GM08714 (cell line): ENCODE results near the gene TMCO6.
"Not testable (repeated sequence)": the region's sequence is repeated elsewhere in the genome, so short reads cannot be mapped to it uniquely, and the experiment has no call there.

ENCODE experiments used
- H3K4me3 ChIP-seq: fragments of 200-500 bp; sonication (Bioruptor generic); 2 replicates; pipeline ENCODE4 v1.5.1; 2014; ENCODE audit warnings: mild to moderate bottlenecking, low read length, inconsistent platforms
- ZNF274 ChIP-seq: IDR thresholded peaks from 2 replicates; pipeline ENCODE4 v1.6.1; 2012; ENCODE audit warnings: mild to moderate bottlenecking, low read depth, low read length

The TMCO6 gene

DNA sequence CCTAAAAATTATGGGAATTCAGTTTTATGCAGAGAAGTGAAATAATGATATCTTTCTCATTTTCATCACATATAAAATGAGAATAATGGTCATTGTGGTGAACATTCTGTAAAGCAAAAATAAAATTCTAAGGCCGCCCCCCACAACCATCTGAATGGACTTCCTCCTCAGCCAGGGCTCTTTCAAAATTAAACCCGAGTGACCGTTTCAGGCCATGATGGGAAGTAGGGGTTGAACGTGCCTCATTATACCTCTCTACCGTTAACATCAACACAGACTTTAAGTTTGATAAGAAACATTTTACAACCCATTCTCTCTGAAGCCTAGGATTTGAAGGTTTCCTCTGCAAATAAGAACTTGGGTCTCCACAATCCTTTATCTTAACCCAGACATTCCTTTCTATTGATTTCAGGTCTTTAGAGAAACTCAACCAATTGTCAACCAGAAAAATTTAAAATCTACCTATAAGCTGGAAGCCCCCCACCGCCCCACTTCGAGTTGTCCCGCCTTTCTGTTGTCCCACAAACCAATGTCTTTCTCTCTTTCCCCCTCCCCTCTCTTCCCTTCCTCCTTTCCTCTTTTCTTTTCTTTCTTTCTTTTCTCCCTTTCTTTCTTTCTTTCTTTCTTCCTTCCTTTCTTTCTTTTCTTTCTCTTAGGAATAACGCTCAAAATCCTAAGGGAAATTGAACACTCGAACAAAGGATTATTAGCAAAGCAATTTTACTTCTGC lies 1.7 kb upstream of the TMCO6 start:
- H3K4me3 ChIP-seq: no peak overlapping the region
- no peak for TF ChIP-seq ZNF274

DNA sequence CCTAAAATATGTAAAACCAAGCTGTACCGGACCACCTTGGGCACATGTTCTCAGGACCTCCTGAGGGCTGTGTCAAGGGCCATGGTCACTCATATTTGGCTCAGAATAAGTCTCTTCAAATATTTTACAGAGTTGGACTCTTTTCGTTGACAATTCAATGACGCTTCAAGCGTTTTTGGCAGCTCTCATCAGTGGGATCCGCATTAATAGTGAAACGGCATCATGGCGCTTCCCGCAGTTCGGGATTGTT lies 428 bp upstream of the TMCO6 start:
- peak overlapping the region; percentile 53; the same call in 1 of the 2 replicates for H3K4me3 ChIP-seq

DNA sequence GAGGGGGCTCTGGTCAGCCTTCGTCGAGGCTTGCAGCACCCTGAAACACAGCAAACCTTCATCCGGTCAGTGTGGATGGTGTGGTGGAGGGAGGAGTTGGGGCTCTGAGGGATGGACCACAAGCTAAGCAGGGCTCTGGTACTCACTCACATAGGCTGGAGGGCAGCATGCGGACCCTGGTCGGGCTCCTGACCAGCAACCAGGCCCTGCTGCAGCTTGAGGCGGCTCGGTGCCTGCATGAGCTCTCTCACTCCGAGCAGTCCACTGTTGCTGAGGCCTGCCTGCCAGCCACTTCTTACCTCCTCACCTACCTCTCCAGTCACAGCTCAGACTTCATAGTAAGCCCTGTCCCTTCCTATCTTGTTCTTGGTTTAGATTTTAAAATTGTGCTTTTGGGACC lies 2.5 kb downstream of the TMCO6 start:
- H3K4me3 ChIP-seq: no peak overlapping the region
- no peak for TF ChIP-seq ZNF274

DNA sequence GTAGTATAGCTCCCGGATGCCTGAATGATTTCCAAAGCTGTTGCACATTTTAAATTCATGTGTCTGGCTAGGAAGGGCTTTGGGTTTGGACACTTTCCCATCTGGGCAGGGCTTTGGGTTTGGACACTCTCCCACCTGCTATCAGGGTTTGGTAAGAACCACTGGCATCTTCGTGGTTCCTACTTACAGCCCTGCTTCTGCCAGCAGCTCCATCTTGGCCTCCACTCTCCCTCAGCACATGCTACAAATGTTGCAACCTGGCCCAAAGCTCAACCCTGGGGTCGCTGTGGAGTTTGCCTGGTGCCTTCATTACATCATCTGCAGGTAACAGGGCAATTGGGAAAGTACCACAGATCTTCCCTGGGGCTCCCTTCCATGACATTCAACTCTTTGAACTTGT lies 3.5 kb downstream of the TMCO6 start:
- no peak overlapping the region for H3K4me3 ChIP-seq
- no peak for TF ChIP-seq ZNF274

DNA sequence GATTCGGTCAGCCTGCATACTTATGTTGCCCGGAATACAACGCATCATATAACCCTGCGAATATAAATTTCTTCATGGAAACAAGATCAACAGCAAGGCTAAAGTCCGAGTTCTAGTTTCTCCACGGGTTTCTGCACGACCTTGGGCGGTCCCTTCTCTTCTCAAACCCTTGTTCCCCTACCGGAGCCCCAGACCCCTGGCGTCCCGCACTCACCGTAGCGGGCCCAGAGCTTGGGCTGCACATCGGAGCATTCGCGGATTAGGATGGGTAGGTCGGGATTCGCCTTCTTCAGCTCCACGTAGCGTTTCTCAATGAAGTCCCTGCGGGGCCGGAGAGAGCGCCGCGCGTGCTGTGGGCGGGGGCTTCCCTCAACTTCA lies 7.8 kb downstream of the TMCO6 start:
- TF ChIP-seq ZNF274: no peak
- H3K4me3 ChIP-seq: peak overlapping the region; percentile 87

DNA sequence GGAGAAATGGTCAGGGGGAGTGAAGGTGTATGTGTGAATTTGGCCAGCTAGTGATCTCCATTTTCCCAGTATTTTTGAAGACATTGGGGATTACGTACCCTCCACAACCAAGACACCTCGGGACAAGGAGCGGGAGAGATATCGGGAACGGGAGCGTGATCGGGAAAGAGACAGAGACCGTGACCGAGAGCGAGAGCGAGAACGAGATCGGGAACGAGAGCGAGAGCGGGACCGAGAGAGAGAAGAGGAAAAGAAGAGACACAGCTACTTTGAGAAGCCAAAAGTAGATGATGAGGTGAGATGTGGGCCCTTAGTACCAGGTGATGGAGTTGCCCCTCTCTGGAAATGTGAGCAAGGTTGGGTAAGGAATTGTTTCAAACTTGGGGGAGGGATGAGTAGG lies 19.6 kb downstream of the TMCO6 start:
- no peak overlapping the region for H3K4me3 ChIP-seq
- TF ChIP-seq ZNF274: no peak

DNA sequence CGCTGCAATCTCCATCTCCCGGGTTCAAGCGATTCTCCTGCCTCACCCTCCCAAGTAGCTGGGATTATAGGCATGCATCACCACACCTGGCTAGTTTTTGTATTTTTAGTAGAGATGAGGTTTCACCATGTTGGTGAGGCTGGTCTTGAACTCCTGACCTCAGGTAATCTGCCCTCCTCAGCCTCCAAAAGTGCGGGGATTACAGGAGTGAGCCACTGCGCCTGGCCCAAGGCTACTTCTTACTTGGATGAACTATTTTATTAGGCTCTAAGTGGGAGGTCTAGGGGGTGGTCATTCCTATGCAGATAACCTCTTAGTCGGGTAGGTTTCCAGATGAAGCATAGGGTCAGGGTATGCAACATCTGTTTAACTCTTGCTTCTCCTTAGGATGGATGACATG lies 21.1 kb downstream of the TMCO6 start:
- H3K4me3 ChIP-seq: not testable (repeated sequence)

DNA sequence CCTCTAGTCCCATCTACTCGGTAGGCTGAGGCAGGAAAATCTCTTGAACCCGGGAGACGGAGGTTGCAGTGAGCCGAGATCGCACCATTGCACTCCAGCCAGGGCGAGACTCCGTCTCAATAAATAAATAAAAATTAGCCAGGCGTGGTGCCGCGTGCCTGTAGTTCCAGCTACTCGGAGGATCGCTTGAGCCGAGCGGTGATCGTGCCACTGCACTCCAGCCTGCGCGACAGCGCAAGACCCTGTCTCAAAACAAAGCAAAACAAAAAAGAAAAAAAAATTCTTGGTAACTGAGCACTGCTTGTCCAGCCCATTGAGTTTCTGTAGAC lies 24.7 kb downstream of the TMCO6 start:
- peak overlapping the region; percentile 93; the same call in 1 of the 2 replicates for H3K4me3 ChIP-seq
- TF ChIP-seq ZNF274: no peak

DNA sequence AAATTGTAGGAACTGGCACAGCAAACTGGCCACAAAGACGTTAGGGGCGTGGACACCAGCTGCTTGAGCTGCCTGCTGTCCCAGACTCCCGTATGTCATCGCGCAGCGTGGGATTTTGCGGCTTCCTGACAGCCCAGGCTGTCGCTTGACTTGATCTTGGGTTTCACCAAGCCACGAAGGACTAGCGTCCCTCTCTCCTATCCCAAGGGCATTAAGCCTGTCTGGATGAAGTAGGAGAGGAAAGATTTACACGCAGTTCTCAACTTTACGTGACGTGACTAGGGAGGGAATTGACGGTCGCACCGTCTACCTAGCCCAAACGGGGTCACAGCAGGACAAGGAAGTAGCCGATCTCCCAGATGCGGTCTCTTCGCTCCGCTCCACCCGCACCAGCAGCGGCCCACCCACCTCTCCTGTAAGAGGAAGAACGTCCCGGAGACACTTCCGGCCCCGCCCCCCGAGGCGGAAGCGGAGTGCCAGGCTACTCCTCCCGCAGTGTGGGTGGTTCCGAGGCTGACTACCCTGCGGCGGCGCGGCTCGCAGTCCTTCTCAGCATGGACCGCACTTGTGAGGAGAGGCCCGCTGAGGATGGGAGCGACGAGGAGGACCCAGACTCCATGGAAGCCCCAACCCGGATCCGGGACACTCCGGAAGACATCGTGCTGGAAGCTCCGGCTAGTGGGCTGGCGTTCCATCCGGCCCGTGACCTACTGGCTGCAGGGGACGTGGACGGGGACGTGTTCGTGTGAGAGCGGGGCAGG lies 25.3 kb downstream of the TMCO6 start, which contains the start of gene WDR55:
TSS of gene WDR55 (plus strand) at position 546 of the 761 bp plus-strand sequence. CDS start at position 555, 9 bp downstream.
- TF ChIP-seq ZNF274: no peak
- peak within 1 kb of the TSS; percentile 93 for H3K4me3 ChIP-seq

DNA sequence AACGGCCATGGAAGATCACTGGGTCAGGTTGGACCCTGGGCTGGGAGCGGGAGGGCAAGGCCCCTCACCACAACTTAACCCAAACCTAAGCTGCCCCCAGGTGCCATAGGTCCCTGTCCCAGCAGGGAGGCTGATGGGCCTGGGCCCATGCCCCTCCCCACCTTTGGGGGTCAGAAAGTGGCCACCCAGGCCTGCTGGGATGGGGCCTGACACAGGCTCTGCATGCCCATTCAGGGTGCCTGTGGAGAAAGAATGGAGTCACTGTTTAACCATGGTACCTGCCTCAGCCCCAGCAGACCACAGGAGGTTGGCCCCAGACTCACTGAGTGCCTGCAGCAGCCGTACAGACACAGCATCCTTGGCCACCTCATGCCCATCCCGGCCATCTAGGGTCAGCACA lies 31.8 kb downstream of the TMCO6 start:
- not testable (repeated sequence) for H3K4me3 ChIP-seq

DNA sequence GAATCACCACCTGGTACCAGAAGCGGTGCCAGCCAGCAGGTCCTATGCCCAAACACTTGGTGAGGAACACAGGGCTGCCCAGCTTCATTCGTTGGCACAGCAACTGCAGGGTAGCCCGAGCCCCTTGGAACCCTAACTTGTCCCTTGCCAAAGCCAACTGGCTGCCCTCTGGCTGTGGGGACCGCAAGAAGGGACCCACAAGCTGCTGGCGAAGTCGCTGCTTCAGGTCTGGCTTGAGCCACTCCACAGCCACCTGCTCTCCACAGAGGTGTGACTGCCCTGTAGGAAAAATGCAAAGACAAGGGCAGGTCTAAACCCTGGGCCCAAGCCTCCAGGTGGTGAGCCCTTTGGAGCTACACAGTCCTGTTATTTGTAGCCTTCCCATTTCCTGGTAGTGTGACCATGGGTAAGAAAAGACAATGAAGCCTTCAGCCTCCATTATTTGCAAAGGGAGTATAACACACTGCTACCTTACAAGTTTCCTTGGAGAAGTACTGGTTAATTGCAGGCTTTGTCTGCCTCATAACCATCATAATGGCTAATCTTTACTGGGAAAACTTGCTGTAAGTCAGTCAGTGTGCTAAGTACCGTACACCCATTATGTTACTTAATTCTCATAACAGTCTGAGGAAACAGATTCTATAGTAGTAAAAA lies 32.3 kb downstream of the TMCO6 start:
- TF ChIP-seq ZNF274: no peak

DNA sequence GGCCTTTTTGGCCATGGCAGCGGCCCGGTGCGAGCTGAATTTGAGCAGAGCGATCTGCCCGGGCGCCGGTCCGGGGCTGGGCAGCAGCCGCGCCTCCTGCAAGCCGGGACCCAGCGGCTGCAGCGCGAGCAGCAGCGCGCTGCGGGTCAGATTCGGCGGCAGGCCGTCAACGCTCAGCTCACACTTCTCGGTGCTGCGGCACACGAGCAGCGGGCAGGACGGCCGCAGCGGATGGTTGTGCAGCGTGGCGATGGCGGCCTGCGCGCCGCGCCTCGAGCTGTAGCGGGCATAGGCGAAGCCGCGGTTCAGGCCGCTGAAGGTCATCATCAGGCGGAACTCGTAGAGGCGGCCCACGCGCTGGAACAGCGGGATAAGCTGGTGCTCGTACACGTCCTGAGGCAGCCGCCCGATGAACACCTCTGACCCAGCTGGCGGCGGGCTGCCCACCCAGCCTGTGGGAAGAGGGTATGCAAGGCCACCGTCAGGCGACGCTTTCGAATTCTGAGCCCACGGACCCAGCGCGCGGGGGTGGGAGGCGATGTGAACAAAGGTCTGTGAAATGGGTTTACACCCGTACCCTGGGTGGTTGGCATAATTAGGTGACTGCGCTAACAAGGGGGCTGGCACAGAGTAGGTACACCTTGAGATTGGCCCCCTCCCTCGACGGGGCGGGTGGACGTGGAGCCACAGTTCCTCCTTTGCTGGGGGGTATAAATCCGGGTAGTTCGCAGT lies 33.4 kb downstream of the TMCO6 start:
- H3K4me3 ChIP-seq: no peak overlapping the region
- TF ChIP-seq ZNF274: no peak

More for the DNA sequence above, 32.3 kb downstream of the TMCO6 start:
- H3K4me3 ChIP-seq: no peak overlapping the region

DNA sequence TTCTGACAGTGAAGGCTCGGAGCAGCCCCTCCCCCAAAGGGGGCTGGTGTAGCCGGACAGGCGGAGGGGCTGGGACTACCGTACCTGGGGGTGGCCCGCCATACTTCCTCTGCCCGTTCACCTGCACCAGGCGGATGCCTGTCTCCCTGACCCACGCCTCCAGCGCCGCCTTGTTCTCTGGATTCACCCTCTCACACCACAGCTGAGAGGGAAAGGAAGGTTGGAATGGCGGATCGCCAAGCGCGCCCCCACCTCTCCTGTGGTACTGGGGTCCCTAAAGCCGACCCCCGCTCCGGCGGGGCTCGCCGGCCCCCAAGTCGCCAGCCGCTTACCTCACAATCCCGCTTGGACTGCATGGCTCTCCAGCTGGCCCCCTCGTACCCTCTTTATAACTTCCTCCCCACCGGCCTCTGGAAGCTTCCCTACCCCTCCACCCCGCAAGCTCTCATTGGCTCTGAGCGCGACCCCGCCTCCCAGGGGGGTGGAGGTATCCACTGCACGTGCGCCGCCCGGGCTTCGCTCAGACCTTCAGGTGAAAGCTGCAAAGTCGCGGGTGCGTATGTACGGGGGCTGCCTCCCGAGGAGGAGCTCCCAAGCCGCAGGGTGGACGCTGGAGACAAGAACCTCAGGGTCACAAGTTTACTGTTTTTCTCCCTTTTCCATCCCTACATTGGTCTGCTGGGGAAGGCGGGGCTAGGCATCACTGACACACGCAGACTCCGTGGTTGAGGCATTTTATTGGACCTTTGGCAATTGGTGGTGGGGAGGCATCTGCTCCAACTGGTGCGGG lies 34.1 kb downstream of the TMCO6 start, which contains the start of gene DND1:
TSS of gene DND1 (minus strand) at position 390 of the 790 bp plus-strand sequence. CDS start at position 356, 34 bp downstream.
- H3K4me3 ChIP-seq: no peak within 1 kb of the TSS
- TF ChIP-seq ZNF274: no peak

DNA sequence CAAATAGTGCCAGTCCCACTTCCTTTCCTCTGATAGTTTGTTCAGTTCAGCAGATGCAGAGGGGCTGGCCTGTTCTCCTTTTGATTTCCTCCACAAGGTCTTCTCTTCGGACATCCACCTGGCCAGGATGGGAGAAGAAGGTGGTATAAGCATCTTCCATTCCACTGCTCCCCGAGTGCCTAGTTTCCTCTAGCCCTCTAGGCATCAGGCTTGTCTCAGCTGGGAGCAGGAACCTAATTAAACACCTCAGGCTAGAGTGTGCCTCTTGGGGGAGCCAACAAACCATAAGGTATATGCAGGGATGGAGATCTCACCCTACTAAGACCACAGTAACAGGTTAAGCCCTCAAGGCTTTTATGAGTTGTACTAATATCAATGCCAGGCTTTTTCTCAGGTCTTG lies 35.0 kb downstream of the TMCO6 start:
- no peak for TF ChIP-seq ZNF274

More for the DNA sequence above, 35.0 kb downstream of the TMCO6 start:
- H3K4me3 ChIP-seq: no peak overlapping the region
